Panc1 (cell line): ENCODE data around the gene GRID1.

Source experiments
- CTCF ChIP-seq: fragments of 450-650 bp; IDR thresholded peaks from 2 replicates; pipeline ENCODE4 v1.5.1; 2017; ENCODE audit warnings: mild to moderate bottlenecking
- POLR2AphosphoS5 ChIP-seq: IDR thresholded peaks from 2 replicates; pipeline ENCODE4 v1.6.1; 2012; ENCODE audit warnings: mild to moderate bottlenecking, low read depth, low read length, moderate library complexity
- REST ChIP-seq, 2 experiments: IDR thresholded peaks; 2 replicates each; pipeline ENCODE4 v1.6.1; 2011 to 2012; ENCODE audit warnings: low read depth in 2 of 2, control low read depth in 1 of 2, low read length in 1 of 2, mild to moderate bottlenecking in 1 of 2, moderate library complexity in 1 of 2; ENCODE audit not compliant: insufficient read depth in 1 of 2
- SIN3A ChIP-seq: IDR thresholded peaks from 2 replicates; pipeline ENCODE4 v1.6.1; 2012; ENCODE audit warnings: low read depth, mild to moderate bottlenecking, low read length, moderate library complexity, borderline replicate concordance; ENCODE audit not compliant: insufficient read depth
- TCF7L2 ChIP-seq: IDR thresholded peaks from 2 replicates; pipeline ENCODE4 v1.6.1; 2011; ENCODE audit warnings: mild to moderate bottlenecking, low read depth, low read length, inconsistent platforms

GRCh38 chr10:86368046-86368445, 1.5 kb upstream of the GRID1 start:
- TF ChIP-seq CTCF (no peak), POLR2AphosphoS5 (no peak), SIN3A (no peak), TCF7L2 (no peak), REST (IDR thresholded peaks at IDR 0.05; ENCODE audit: insufficient read depth in 1 of 2, low read depth in 2 of 2, low read length in 1 of 2) (no peak)
